GM12875 (cell line): ENCODE results near the gene MYL6.

Experiments used
- H3K4me3 ChIP-seq: one replicate; pipeline ENCODE4 v1.5.1; 2011; ENCODE audit warnings: low read depth, low read length, control low read depth
- CTCF ChIP-seq: IDR thresholded peaks from 2 replicates; pipeline ENCODE4 v1.5.1; 2011; ENCODE audit warnings: low read depth, mild to moderate bottlenecking, control low read depth, inconsistent platforms, low read length, moderate library complexity, borderline replicate concordance; ENCODE audit not compliant: insufficient read depth

The MYL6 gene

DNA sequence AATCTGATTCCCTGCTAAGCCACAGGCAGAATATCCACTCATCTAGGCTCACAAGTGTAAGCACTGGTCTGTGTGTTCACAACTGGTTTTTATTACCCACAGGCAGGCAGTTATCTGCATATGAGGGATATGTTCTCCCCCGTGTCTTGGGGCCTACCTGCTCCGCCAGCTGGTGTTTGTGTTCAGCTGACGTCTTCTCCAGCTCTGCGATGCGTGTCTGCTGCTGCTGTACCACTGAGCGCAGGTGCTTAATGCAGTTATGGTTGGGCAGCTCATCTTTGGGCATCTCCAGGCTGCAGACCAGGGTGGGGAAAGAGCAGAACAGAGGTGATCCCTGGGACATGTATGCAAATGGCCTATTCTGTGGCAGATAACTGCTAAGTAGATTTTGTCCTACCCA, 49.8 kb downstream of the MYL6 start:
- no peak overlapping the region for H3K4me3 ChIP-seq
- TF ChIP-seq CTCF = no peak
